DOHH2 (cell line): ENCODE measurements around the gene SGTB.

Experiments
- H3F3A ChIP-seq: fragments of 200-600 bp; sonication (generic), shearing (Covaris generic); 2 replicates; pipeline ENCODE4 v1.6.0; 2016; ENCODE audit warnings: antibody characterized with exemption, mild to moderate bottlenecking; ENCODE audit not compliant: control insufficient read depth, insufficient read depth
- H3K27ac ChIP-seq: fragments of 200-600 bp; sonication (generic); 2 replicates; pipeline ENCODE4 v1.5.1; 2014; ENCODE audit warnings: low read depth, mild to moderate bottlenecking, low read length, moderate library complexity
- H3K27me3 ChIP-seq: fragments of 200-600 bp; sonication (generic); 2 replicates; pipeline ENCODE4 v1.6.1; 2014; ENCODE audit warnings: mild to moderate bottlenecking, low read length, mixed read lengths; ENCODE audit not compliant: control insufficient read depth
- H3K36me3 ChIP-seq: fragments of 200-600 bp; sonication (generic); 2 replicates; pipeline ENCODE4 v1.6.1; 2014; ENCODE audit warnings: mild to moderate bottlenecking, low read length, moderate library complexity, mixed read lengths; ENCODE audit not compliant: control insufficient read depth
- H3K4me1 ChIP-seq: fragments of 200-600 bp; sonication (generic); 2 replicates; pipeline ENCODE4 v1.6.1; 2014; ENCODE audit warnings: mild to moderate bottlenecking, low read length, mixed read lengths; ENCODE audit not compliant: control insufficient read depth
- H3K4me2 ChIP-seq: fragments of 200-600 bp; sonication (generic); 2 replicates; pipeline ENCODE4 v1.6.0; 2014; ENCODE audit warnings: mild to moderate bottlenecking, low read length, moderate library complexity
- H3K4me3 ChIP-seq: fragments of 200-600 bp; sonication (generic); 2 replicates; pipeline ENCODE4 v1.5.1; 2014; ENCODE audit warnings: mild to moderate bottlenecking, low read length, mixed read lengths
- H3K79me2 ChIP-seq: fragments of 200-600 bp; sonication (generic); 2 replicates; pipeline ENCODE4 v1.6.1; 2014; ENCODE audit warnings: mild to moderate bottlenecking, low read length, mixed read lengths; ENCODE audit not compliant: control insufficient read depth
- H3K9me2 ChIP-seq: fragments of 200-600 bp; sonication (generic); replicated peaks from 2 replicates; pipeline ENCODE4 v1.6.1; 2014; ENCODE audit warnings: mild to moderate bottlenecking, low read length, mixed read lengths; ENCODE audit not compliant: control insufficient read depth
- H3K9me3 ChIP-seq: fragments of 200-600 bp; sonication (generic); 2 replicates; pipeline ENCODE4 v1.6.1; 2014; ENCODE audit warnings: antibody characterized with exemption, low read length, mixed read lengths; ENCODE audit not compliant: control insufficient read depth, insufficient read depth
- H4K20me1 ChIP-seq: fragments of 200-600 bp; sonication (generic); 2 replicates; pipeline ENCODE4 v1.6.0; 2014; ENCODE audit warnings: low read depth, mild to moderate bottlenecking, antibody characterized with exemption, low read length, moderate library complexity; ENCODE audit not compliant: control insufficient read depth, insufficient read depth
- EZH2phosphoT487 ChIP-seq: fragments of 200-600 bp; sonication (generic); IDR thresholded peaks from 2 replicates; pipeline ENCODE4 v1.6.1; 2017; ENCODE audit warnings: borderline replicate concordance, mild to moderate bottlenecking, antibody characterized with exemption, low read length, moderate library complexity, mixed read lengths
- TF ChIP-seq, protein P1 (sequence below): fragments of 200-600 bp; sonication (generic); IDR thresholded peaks from one replicate; pipeline ENCODE4 v1.5.1; 2014; ENCODE audit warnings: antibody characterized with exemption, mild to moderate bottlenecking, low read depth, low read length; ENCODE audit not compliant: poor library complexity, severe bottlenecking

The SGTB gene

DNA sequence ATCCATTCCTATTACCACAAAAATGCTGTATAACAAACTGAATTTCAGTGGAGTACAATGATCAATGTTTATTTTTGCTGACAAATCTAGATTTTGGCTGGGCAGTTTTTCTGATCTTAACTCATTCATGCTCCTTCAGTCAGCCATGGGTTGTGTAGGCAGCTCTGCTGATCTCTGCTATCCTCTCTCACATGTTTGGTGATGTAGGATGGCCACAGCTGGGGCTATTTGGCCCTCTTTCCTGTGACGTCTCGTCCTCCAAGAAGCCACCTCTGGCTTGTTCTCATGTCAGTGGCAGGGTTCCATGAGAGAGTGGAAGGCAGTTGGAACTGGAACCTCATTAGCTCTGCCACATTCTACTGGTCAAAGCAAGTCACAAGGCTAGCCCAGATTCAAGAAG is 9.0 kb upstream of the SGTB start:
- Histone ChIP-seq H3K27ac (no peak overlapping the region), H3K79me2 (peaks cover 62% of the 10 kb centered on the region), H3K9me3 (no peaks in the 10 kb centered on the region), H3K4me1 (peaks cover 12% of the 10 kb centered on the region), H3K4me3 (no peak overlapping the region), H3K9me2 (no peaks in the 10 kb centered on the region), H3K36me3 (no peaks in the 10 kb centered on the region), H3K4me2 (no peak overlapping the region), H3F3A (no peaks in the 10 kb centered on the region), H4K20me1 (no peaks in the 10 kb centered on the region; the same call in 1 of the 2 replicates), H3K27me3 (no peaks in the 10 kb centered on the region)
- TF ChIP-seq, protein P1, sequence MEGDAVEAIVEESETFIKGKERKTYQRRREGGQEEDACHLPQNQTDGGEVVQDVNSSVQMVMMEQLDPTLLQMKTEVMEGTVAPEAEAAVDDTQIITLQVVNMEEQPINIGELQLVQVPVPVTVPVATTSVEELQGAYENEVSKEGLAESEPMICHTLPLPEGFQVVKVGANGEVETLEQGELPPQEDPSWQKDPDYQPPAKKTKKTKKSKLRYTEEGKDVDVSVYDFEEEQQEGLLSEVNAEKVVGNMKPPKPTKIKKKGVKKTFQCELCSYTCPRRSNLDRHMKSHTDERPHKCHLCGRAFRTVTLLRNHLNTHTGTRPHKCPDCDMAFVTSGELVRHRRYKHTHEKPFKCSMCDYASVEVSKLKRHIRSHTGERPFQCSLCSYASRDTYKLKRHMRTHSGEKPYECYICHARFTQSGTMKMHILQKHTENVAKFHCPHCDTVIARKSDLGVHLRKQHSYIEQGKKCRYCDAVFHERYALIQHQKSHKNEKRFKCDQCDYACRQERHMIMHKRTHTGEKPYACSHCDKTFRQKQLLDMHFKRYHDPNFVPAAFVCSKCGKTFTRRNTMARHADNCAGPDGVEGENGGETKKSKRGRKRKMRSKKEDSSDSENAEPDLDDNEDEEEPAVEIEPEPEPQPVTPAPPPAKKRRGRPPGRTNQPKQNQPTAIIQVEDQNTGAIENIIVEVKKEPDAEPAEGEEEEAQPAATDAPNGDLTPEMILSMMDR, result no peak
- no peak for TF ChIP-seq EZH2phosphoT487

DNA sequence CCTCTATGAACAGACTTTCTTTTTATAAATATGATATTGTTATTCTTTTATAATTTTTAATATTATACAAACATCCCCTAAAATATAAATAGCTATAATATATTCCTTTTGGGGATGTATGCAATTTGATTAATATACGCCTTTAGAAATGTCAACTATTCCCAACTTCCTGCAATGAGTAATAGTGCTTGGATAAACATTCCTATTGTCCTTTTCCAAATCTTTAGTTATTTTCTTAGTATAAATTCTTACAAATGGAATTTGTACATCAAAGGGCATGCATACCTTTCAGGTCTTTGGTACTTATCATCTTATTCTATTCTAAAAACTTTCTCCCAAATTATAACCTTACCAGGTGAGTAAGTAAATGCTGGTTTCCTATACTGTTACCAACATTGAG is 6.3 kb upstream of the SGTB start:
- Histone ChIP-seq H3K9me3 (no peaks in the 10 kb centered on the region), H3K4me2 (no peak overlapping the region), H3K4me3 (no peak overlapping the region), H3K27me3 (no peaks in the 10 kb centered on the region), H3K27ac (no peak overlapping the region), H3K79me2 (peaks cover 71% of the 10 kb centered on the region), H3F3A (peaks cover 5% of the 10 kb centered on the region; the same call in 1 of the 2 replicates), H3K9me2 (no peaks in the 10 kb centered on the region), H3K36me3 (no peaks in the 10 kb centered on the region), H3K4me1 (peaks cover 21% of the 10 kb centered on the region), H4K20me1 (no peaks in the 10 kb centered on the region; the same call in 1 of the 2 replicates)
- no peak for TF ChIP-seq EZH2phosphoT487
- TF ChIP-seq, protein P1, result no peak

DNA sequence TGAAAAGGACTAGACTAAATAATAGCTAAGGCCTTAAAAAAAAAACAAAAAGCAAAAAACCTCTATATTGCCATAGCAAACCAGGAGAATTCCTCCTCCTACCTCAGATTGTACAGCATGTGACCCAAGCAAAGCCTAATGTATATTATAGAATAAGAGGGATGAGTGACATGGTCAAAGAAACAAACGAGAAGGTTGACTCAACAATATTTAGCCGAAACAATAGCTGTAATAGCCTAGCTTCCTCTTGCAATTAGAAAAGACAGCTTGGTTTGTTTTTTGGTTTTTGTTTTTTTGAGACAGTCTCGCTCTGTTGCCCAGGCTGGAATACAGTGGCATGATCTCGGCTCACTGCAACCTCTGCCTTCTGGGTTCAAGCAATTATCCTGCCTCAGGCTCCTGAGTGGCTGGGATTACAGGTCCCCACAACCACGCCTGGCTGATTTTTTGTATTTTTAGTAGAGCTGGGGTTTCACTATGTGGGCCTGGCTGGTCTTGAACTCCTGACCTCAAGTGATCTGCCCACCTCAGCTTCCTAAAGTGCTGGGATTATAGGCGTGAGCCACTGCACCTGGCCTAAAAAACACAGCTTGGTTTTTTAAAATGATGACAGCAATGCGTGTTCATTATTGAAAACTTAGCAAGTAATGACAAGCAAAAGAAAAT is 5.7 kb upstream of the SGTB start:
- H3K36me3 ChIP-seq, result no peaks in the 10 kb centered on the region
- H3K27me3 ChIP-seq, result no peaks in the 10 kb centered on the region
- 0 out of 2 replicates have a peak overlapping the region, but pooled peaks have one; percentile 15 for H3K4me2 ChIP-seq
- H3K4me3 ChIP-seq, result no peak overlapping the region
- H3K4me1 ChIP-seq, result peaks cover 27% of the 10 kb centered on the region
- no peak overlapping the region for H3K27ac ChIP-seq
- H3K9me2 ChIP-seq, result no peaks in the 10 kb centered on the region
- TF ChIP-seq, protein P1, result no peak
- no peak for TF ChIP-seq EZH2phosphoT487
- H3F3A ChIP-seq, result peaks cover 5% of the 10 kb centered on the region; the same call in 1 of the 2 replicates
- no peaks in the 10 kb centered on the region; the same call in 1 of the 2 replicates for H4K20me1 ChIP-seq
- no peaks in the 10 kb centered on the region for H3K9me3 ChIP-seq
- H3K79me2 ChIP-seq, result peaks cover 77% of the 10 kb centered on the region
